Breast epithelium (tissue), 3 donors: ENCODE data around the gene RRP1.

Experiments
- POLR2A ChIP-seq: fragments of 450-650 bp; IDR thresholded peaks from one replicate; pipeline ENCODE4 v1.6.1; 2016; ENCODE audit warnings: antibody characterized with exemption, mild to moderate bottlenecking, moderate library complexity
- POLR2AphosphoS5 ChIP-seq, 3 donors: sonication (generic); formaldehyde crosslinking; IDR thresholded peaks; one replicate each; pipeline ENCODE4 v1.6.1; 2017; ENCODE audit warnings: antibody characterized with exemption in 3 of 3
- TF ChIP-seq, protein P1 (sequence below), 3 donors: fragments of 450-650 bp; IDR thresholded peaks; one replicate each; pipeline ENCODE4 v1.5.1; 2016 to 2017; ENCODE audit warnings: antibody characterized with exemption in 3 of 3, mild to moderate bottlenecking in 3 of 3, moderate library complexity in 3 of 3

DNA sequence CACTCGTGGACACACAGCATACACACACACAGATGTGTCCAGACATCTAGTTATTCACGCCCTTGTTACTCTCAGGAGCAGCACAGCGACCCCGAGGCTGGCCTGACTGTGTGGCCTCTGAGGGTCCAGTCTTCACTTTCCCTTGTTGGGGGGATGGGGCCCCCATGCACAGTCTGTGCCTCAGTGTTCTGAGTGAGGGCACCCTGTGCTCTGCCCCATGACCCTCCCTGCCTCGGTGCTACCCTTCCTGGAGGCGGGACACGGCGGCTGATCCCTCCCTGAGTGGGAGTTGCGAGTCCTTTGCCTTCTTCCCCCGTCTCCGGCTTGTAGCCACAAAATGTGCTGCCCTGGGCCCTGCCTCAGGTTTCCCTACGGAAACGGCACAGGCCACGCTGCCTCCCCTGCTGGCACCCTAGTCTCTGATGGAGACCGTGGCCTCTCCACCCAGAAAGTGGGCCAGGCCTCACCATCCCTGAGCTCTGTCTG lies 21.8 kb upstream of the RRP1 start:
- no peak for TF ChIP-seq POLR2A
- TF ChIP-seq, protein P1, sequence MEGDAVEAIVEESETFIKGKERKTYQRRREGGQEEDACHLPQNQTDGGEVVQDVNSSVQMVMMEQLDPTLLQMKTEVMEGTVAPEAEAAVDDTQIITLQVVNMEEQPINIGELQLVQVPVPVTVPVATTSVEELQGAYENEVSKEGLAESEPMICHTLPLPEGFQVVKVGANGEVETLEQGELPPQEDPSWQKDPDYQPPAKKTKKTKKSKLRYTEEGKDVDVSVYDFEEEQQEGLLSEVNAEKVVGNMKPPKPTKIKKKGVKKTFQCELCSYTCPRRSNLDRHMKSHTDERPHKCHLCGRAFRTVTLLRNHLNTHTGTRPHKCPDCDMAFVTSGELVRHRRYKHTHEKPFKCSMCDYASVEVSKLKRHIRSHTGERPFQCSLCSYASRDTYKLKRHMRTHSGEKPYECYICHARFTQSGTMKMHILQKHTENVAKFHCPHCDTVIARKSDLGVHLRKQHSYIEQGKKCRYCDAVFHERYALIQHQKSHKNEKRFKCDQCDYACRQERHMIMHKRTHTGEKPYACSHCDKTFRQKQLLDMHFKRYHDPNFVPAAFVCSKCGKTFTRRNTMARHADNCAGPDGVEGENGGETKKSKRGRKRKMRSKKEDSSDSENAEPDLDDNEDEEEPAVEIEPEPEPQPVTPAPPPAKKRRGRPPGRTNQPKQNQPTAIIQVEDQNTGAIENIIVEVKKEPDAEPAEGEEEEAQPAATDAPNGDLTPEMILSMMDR (IDR thresholded peaks at IDR 0.05): no peak
- no peak for TF ChIP-seq POLR2AphosphoS5 (IDR thresholded peaks at IDR 0.05)
